GM23338 (cell line): Measurements from ENCODE around the gene ARHGAP10. TPM values are rescaled to one million over a fixed set of nuclear protein-coding genes. Genes with fewer than 3 reads are reported as not detected.

Source experiments
- ATAC-seq: fragments of 200-7000 bp; cut with Tn5 transposase; 3 replicates; pipeline ENCODE4 v1.9.1; 2020
- DNase-seq: peaks from one replicate; pipeline ENCODE4 v3.0.0-alpha.2; 2015; ENCODE audit warnings: low spot score
- H2AFZ ChIP-seq: fragments of 200-600 bp; sonication (generic); 2 replicates; pipeline ENCODE4 v1.8.0; 2016; ENCODE audit warnings: antibody characterized with exemption, mild to moderate bottlenecking, moderate library complexity
- H3F3A ChIP-seq: fragments of 200-600 bp; sonication (generic); replicated peaks from 2 replicates; pipeline ENCODE4 v1.8.0; 2017; ENCODE audit warnings: antibody characterized with exemption, mixed run types, low read depth
- H3K27ac ChIP-seq: fragments of 200-600 bp; sonication (generic); 2 replicates; pipeline ENCODE4 v1.6.1; 2016; ENCODE audit warnings: low read depth
- H3K27me3 ChIP-seq: fragments of 200-600 bp; sonication (generic); 2 replicates; pipeline ENCODE4 v1.8.0; 2016; ENCODE audit warnings: mild to moderate bottlenecking, mixed run types, moderate library complexity; ENCODE audit not compliant: insufficient read depth
- H3K36me3 ChIP-seq: fragments of 200-600 bp; sonication (generic); 2 replicates; pipeline ENCODE4 v1.8.0; 2016; ENCODE audit warnings: mild to moderate bottlenecking; ENCODE audit not compliant: insufficient read depth
- H3K4me1 ChIP-seq: fragments of 200-600 bp; sonication (generic); 2 replicates; pipeline ENCODE4 v1.8.0; 2016; ENCODE audit warnings: mild to moderate bottlenecking, moderate library complexity; ENCODE audit not compliant: insufficient read depth
- H3K4me2 ChIP-seq: fragments of 200-600 bp; sonication (generic); 2 replicates; pipeline ENCODE4 v1.7.1; 2017; ENCODE audit warnings: mixed run types
- H3K4me3 ChIP-seq: fragments of 200-600 bp; sonication (generic); 2 replicates; pipeline ENCODE4 v1.6.1; 2016; ENCODE audit warnings: mixed run types
- H3K79me2 ChIP-seq: fragments of 200-600 bp; sonication (generic); replicated peaks from 2 replicates; pipeline ENCODE4 v1.8.0; 2017; ENCODE audit warnings: mild to moderate bottlenecking; ENCODE audit not compliant: insufficient read depth
- H3K9me2 ChIP-seq: fragments of 200-600 bp; sonication (generic); 2 replicates; pipeline ENCODE4 v1.8.0; 2017; ENCODE audit not compliant: insufficient read depth
- H4K20me1 ChIP-seq: fragments of 200-600 bp; sonication (generic); replicated peaks from 2 replicates; pipeline ENCODE4 v1.8.0; 2017; ENCODE audit warnings: mild to moderate bottlenecking; ENCODE audit not compliant: insufficient read depth
- H3K27ac Mint-ChIP-seq: 2 replicates; pipeline ENCODE4 v1.8.0; 2020; ENCODE audit warnings: inconsistent platforms, mild to moderate bottlenecking, moderate library complexity, mixed read lengths
- H3K27me3 Mint-ChIP-seq: 3 replicates; pipeline ENCODE4 v1.8.0; 2022; ENCODE audit warnings: low read depth, mild to moderate bottlenecking, moderate library complexity, mixed read lengths, inconsistent platforms; ENCODE audit not compliant: insufficient read depth, poor library complexity
- H3K36me3 Mint-ChIP-seq: 3 replicates; pipeline ENCODE4 v1.8.0; 2021; ENCODE audit warnings: low read depth, mild to moderate bottlenecking, inconsistent platforms, moderate library complexity, mixed read lengths
- H3K4me1 Mint-ChIP-seq: 3 replicates; pipeline ENCODE4 v1.8.0; 2020; ENCODE audit warnings: mild to moderate bottlenecking, inconsistent platforms, mixed read lengths
- H3K4me3 Mint-ChIP-seq: 3 replicates; pipeline ENCODE4 v1.8.0; 2021; ENCODE audit warnings: moderate library complexity, mild to moderate bottlenecking, inconsistent platforms, mixed read lengths
- H3K9me3 Mint-ChIP-seq: 3 replicates; pipeline ENCODE4 v1.8.0; 2020; ENCODE audit warnings: moderate library complexity, mild to moderate bottlenecking, inconsistent platforms, mixed read lengths
- CREB1 ChIP-seq: fragments of 250-450 bp; sonication (Bioruptor Pico); IDR thresholded peaks from 2 replicates; pipeline ENCODE4 v1.5.0; 2020; ENCODE audit warnings: low read depth, mild to moderate bottlenecking, moderate library complexity
- CTCF ChIP-seq, 2 experiments: fragments of 200-600 bp in 1 of 2; sonication (generic) in 1 of 2; conservative IDR thresholded peaks; 2 replicates each; pipeline versions ENCODE4 v1.5.1 to v1.6.1; 2016 to 2017; ENCODE audit warnings: antibody characterized with exemption in 2 of 2, low read depth in 2 of 2, mild to moderate bottlenecking in 2 of 2, moderate library complexity in 1 of 2
- ETS1 ChIP-seq: IDR thresholded peaks from 2 replicates; pipeline ENCODE4 v1.6.1; 2016; ENCODE audit warnings: antibody characterized with exemption
- EZH2phosphoT487 ChIP-seq: fragments of 200-600 bp; sonication (generic); IDR thresholded peaks from one replicate; pipeline ENCODE4 v1.8.1; 2018; ENCODE audit warnings: antibody characterized with exemption; ENCODE audit not compliant: unreplicated experiment
- JUNB ChIP-seq: IDR thresholded peaks from one replicate; pipeline ENCODE4 v1.6.1; 2016; ENCODE audit warnings: antibody characterized with exemption; ENCODE audit not compliant: unreplicated experiment
- POLR2AphosphoS5 ChIP-seq: IDR thresholded peaks from 2 replicates; pipeline ENCODE4 v1.6.1; 2016; ENCODE audit warnings: antibody characterized with exemption, low read depth
- REST ChIP-seq: IDR thresholded peaks from one replicate; pipeline ENCODE4 v1.6.1; 2018; ENCODE audit warnings: antibody characterized with exemption; ENCODE audit not compliant: unreplicated experiment
- STAT1 ChIP-seq: IDR thresholded peaks from one replicate; pipeline ENCODE4 v1.6.1; 2016; ENCODE audit warnings: antibody characterized with exemption; ENCODE audit not compliant: unreplicated experiment
- ZNF114 ChIP-seq: fragments of 250-450 bp; sonication (Bioruptor Pico); IDR thresholded peaks from 2 replicates; pipeline ENCODE4 v1.5.0; 2020; ENCODE audit warnings: mild to moderate bottlenecking, moderate library complexity
- ZNF331 ChIP-seq: fragments of 250-450 bp; sonication (Bioruptor Pico); IDR thresholded peaks from 2 replicates; pipeline ENCODE4 v1.5.0; 2020; ENCODE audit warnings: low read depth, mild to moderate bottlenecking, moderate library complexity
- polyA plus RNA-seq: library from polyadenylated mRNA; unstranded; fragments of >200 nt; fragmentation: Nextera tagmentation; extraction: Ambion mirVana; gene quantifications from 2 replicates; pipeline ENCODE4 v1.2.1, GENCODE V29; 2016
- total RNA-seq: library from RNA; depleted of rRNA; stranded (reverse); fragments of >200 nt; shearing (Covaris generic); gene quantifications from 2 replicates; pipeline ENCODE4 v1.2.3, GENCODE V29; 2014

The ARHGAP10 gene
- total and polyA plus RNA-seq, 2 experiments from 2014 or later = 5.1 to 6.3 TPM

- Histone ChIP-seq H3K4me1 (no peaks in the 10 kb centered on the region), H3K4me2 (no peak overlapping the region), H2AFZ (no peak overlapping the region), H3F3A (no peaks in the 10 kb centered on the region), H3K79me2 (no peaks in the 10 kb centered on the region), H3K27ac (no peak overlapping the region), H3K4me3 (no peak overlapping the region), H3K36me3 (peaks cover 6% of the 10 kb centered on the region; the same call in 1 of the 2 replicates), H3K9me2 (no peaks in the 10 kb centered on the region), H3K27me3 (no peaks in the 10 kb centered on the region), H4K20me1 (no peaks in the 10 kb centered on the region)
- no peak overlapping the region for H3K4me3 Mint-ChIP-seq
- peaks cover 35% of the 10 kb centered on the region for H3K9me3 Mint-ChIP-seq
- DNase-seq (no peak), ATAC-seq (no peak)
- no peak for TF ChIP-seq EZH2phosphoT487
- no peak for TF ChIP-seq JUNB
- no peak for TF ChIP-seq ZNF114 (CRISPR knock-in tag)
- no peak for TF ChIP-seq POLR2AphosphoS5
- TF ChIP-seq ETS1 = no peak
- peaks cover 2% of the 10 kb centered on the region; the same call in 2 of the 3 replicates for H3K4me1 Mint-ChIP-seq
- H3K27me3 Mint-ChIP-seq = peaks cover 10% of the 10 kb centered on the region
- no peak overlapping the region for H3K27ac Mint-ChIP-seq
- H3K36me3 Mint-ChIP-seq = peaks cover 43% of the 10 kb centered on the region
Measured at GRCh38 chr4:148075438-148075837, 343.6 kb downstream of the ARHGAP10 start.

GRCh38 chr4:148076964-148077363 lies 345.1 kb downstream of the ARHGAP10 start:
- no peak for ATAC-seq
- Histone ChIP-seq H4K20me1 (no peaks in the 10 kb centered on the region), H3K4me2 (no peak overlapping the region), H3K27me3 (no peaks in the 10 kb centered on the region), H3F3A (no peaks in the 10 kb centered on the region), H3K36me3 (peaks cover 6% of the 10 kb centered on the region; the same call in 1 of the 2 replicates), H3K4me1 (no peaks in the 10 kb centered on the region), H3K79me2 (no peaks in the 10 kb centered on the region), H3K4me3 (no peak overlapping the region), H3K9me2 (no peaks in the 10 kb centered on the region), H3K27ac (no peak overlapping the region), H2AFZ (no peak overlapping the region)
- no peak overlapping the region for H3K4me3 Mint-ChIP-seq
- no peak for DNase-seq
- H3K27me3 Mint-ChIP-seq = peaks cover 10% of the 10 kb centered on the region
- no peak overlapping the region for H3K27ac Mint-ChIP-seq
- peaks cover 35% of the 10 kb centered on the region for H3K9me3 Mint-ChIP-seq
- H3K36me3 Mint-ChIP-seq = peaks cover 43% of the 10 kb centered on the region
- H3K4me1 Mint-ChIP-seq = peaks cover 2% of the 10 kb centered on the region; the same call in 2 of the 3 replicates
- TF ChIP-seq REST = no peak
- TF ChIP-seq CTCF (conservative IDR thresholded peaks at IDR 0.05; ENCODE audit: low read depth in 2 of 2) = no peak
- TF ChIP-seq ZNF331 (CRISPR knock-in tag) = no peak
- no peak for TF ChIP-seq POLR2AphosphoS5
- no peak for TF ChIP-seq CREB1
- TF ChIP-seq STAT1 = no peak
- no peak for TF ChIP-seq ETS1
- no peak for TF ChIP-seq JUNB
- TF ChIP-seq ZNF114 (CRISPR knock-in tag) = no peak
- TF ChIP-seq EZH2phosphoT487 = no peak
